GM12891 (cell line): Measurements from ENCODE around the gene GAK.

Experiments
- PAX5 ChIP-seq: IDR thresholded peaks from 2 replicates; pipeline ENCODE4 v1.6.1; 2011; ENCODE audit warnings: low read length, moderate library complexity, mild to moderate bottlenecking; ENCODE audit not compliant: insufficient read depth, severe bottlenecking
- POLR2A ChIP-seq: IDR thresholded peaks from 2 replicates; pipeline ENCODE4 v1.6.1; 2011; ENCODE audit warnings: low read depth, low read length, control low read depth
- POLR2AphosphoS5 ChIP-seq: IDR thresholded peaks from 2 replicates; pipeline ENCODE4 v1.6.1; 2011; ENCODE audit warnings: low read depth, low read length, control low read depth
- POU2F2 ChIP-seq: IDR thresholded peaks from 2 replicates; pipeline ENCODE4 v1.6.1; 2011; ENCODE audit warnings: low read depth, mild to moderate bottlenecking, control low read depth, low read length, moderate library complexity
- SPI1 ChIP-seq: IDR thresholded peaks from 2 replicates; pipeline ENCODE4 v1.6.1; 2011; ENCODE audit warnings: low read depth, low read length, control low read depth
- TAF1 ChIP-seq: IDR thresholded peaks from 2 replicates; pipeline ENCODE4 v1.6.1; 2011; ENCODE audit warnings: low read depth, low read length, control low read depth

- TF ChIP-seq POLR2A (no peak), TAF1 (no peak), POLR2AphosphoS5 (no peak), PAX5 (no peak), SPI1 (no peak), POU2F2 (no peak)
These were observed 67.5 kb downstream of the GAK start for GRCh38 chr4:864456-865120.
